Choroid plexus epithelial cell (primary cell): ENCODE measurements around the gene NVL.

Experiments used
- DNase-seq: peaks from one replicate; pipeline ENCODE4 v3.0.0-alpha.2; 2010; ENCODE audit warnings: low read depth
- H3K4me3 ChIP-seq: 2 replicates; pipeline ENCODE4 v1.5.1; 2011; ENCODE audit warnings: low read depth, mild to moderate bottlenecking, control low read depth, low read length, moderate library complexity
- TF ChIP-seq, protein P1 (sequence below): conservative IDR thresholded peaks from 2 replicates; pipeline ENCODE4 v1.5.1; 2011; ENCODE audit warnings: low read depth, mild to moderate bottlenecking, control low read depth, inconsistent platforms, low read length, moderate library complexity

NVL gene

DNA sequence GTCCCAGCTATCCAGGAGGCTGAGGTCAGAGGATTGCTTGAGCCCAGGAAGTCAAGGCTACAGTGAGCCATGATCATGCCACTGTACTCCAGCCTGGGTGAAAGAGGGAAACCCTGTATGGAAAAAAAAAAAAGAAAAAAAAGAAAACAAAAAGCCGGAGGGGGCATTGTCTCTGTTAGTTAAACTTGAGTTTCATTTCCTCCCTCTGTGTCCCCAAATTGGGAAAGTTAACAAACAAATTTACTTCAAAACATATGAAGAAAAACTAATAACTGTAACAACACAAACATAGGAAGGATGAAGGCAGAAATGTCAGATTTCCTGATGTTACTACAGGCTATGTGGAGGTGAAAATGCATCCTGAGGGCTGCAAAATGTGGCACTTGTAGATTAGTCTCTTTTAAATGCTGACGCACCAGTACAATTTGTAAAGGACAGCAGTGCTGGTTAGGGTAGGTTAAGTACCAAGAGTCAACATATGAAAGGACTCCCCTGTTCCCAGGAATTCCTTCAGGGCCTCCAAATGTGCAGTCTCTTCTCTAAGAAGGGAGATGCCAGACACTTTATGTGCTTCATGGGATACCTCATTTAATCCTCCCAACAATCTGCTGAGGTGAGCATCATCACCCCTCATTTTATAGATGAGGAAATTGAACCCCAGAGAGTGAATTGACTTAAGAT lies 94.0 kb downstream of the NVL start:
- no peak overlapping the region for H3K4me3 ChIP-seq
- DNase-seq, result no peak
- TF ChIP-seq, protein P1, sequence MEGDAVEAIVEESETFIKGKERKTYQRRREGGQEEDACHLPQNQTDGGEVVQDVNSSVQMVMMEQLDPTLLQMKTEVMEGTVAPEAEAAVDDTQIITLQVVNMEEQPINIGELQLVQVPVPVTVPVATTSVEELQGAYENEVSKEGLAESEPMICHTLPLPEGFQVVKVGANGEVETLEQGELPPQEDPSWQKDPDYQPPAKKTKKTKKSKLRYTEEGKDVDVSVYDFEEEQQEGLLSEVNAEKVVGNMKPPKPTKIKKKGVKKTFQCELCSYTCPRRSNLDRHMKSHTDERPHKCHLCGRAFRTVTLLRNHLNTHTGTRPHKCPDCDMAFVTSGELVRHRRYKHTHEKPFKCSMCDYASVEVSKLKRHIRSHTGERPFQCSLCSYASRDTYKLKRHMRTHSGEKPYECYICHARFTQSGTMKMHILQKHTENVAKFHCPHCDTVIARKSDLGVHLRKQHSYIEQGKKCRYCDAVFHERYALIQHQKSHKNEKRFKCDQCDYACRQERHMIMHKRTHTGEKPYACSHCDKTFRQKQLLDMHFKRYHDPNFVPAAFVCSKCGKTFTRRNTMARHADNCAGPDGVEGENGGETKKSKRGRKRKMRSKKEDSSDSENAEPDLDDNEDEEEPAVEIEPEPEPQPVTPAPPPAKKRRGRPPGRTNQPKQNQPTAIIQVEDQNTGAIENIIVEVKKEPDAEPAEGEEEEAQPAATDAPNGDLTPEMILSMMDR, result no peak

DNA sequence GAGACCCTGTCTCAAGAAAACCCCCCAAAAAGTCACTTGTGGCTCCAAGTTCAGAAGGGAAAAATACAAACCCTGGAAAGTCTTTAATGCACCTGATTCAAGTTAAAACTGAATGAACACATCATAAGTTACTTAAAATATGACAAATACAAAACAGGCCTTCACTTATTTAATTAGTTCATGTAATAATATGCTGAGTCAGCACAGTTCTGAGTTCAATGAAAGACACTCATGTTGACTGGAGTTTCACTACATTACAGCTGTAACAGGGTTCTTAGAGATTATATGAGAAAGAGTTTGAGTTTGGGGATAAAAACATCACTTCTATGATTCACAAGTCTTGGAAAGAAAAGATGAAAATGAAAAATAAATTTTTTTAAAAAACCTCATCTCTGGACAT lies 96.0 kb downstream of the NVL start:
- TF ChIP-seq, protein P1, result no peak
- no peak for DNase-seq
- no peak overlapping the region for H3K4me3 ChIP-seq

DNA sequence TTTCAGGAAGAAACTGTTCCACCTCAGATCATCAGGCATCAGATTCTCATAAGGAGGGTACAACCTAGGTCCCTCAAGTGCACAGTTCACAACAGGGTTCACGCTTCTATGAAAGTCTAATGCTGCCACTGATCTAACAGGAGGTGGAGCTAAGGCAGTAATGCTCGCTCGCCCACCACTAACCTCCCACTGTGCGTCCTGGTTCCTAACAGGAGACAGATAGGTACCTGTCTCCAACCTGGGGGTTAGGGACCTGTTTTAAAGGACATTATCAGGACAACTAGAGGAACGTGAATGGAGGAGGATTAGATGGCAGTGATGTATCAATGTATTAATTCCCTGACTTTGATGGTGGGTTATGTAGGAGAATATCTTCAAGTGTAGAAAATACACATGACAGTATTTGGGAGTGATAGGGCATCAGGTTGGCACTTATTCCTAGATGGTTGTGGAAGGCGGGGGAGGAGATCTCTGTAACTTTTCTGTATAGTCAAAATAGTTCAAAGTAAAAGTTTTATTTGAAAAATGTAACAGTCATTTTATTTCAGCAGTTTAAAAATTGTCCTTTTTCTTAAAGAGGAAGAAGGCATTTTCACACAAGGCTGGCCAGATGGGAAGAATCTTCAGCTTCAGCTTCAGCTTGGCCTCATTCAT lies 103.0 kb downstream of the NVL start:
- no peak overlapping the region for H3K4me3 ChIP-seq
- TF ChIP-seq, protein P1, result no peak

DNA sequence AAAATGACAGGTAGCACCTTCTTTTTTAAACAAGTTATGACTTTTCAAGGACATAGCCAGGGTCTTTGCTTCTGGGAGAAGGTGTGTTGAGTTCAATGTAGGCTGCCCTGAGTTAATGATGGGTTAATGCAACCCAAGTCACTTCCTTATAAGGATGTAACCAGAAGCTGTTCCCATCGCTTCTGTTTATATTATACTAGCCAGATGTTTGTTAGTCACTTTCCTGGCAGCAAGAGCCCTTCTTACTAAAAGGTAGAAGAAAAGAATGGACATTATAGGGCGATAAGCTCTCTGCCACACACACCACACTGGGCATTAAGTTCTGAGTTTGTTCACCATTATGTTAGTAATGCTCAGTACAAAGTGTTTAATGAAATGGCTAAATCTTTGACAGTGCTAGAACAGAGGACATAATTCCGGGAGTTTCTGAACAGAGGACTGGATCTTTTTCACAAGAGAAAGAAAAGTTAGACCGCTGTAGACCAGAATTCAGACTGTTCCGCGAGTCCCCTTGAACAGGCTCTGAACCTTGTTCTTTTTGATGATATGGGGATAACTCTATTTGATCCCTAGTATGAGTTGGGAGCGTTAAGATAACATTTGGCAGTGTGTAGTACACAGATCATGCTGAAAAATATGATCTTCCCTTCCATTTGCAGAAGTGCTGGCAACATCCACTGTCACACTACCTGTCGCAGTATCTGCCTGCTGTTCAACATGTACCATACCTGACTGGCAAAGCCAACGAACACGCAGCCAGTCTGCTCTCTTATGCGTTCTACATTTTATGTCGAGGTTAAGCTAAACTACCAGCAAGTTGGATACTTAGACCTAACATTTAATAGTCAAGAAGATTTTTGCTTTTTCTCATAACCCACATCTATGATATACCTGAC lies 105.9 kb downstream of the NVL start:
- no peak overlapping the region for H3K4me3 ChIP-seq
- TF ChIP-seq, protein P1, result no peak
- peak; percentile 91 for DNase-seq

More for the DNA sequence above, 103.0 kb downstream of the NVL start:
- DNase-seq, result no peak

DNA sequence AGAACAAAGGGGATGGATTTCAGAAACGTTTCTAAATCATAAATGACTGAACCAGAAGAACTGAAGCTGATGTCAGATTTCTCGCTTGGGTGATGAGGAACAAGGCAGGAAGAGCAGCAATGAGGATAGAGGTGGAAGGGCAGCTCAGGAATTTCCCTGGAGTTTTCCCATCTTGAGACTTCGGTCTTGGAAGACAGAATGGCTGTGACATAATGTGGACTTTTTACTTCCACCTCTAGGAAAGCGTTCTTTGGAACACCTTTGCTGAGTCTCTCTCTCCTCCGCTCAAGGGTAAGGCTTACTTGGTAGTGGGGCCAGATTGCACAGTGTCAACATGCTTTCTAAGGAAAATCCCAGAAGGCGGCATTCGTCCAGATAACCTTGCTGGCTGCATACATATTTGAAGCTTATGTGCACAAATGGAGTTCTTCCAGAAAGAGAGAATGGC lies 110.3 kb downstream of the NVL start:
- no peak for DNase-seq
- no peak overlapping the region for H3K4me3 ChIP-seq
- TF ChIP-seq, protein P1, result no peak

DNA sequence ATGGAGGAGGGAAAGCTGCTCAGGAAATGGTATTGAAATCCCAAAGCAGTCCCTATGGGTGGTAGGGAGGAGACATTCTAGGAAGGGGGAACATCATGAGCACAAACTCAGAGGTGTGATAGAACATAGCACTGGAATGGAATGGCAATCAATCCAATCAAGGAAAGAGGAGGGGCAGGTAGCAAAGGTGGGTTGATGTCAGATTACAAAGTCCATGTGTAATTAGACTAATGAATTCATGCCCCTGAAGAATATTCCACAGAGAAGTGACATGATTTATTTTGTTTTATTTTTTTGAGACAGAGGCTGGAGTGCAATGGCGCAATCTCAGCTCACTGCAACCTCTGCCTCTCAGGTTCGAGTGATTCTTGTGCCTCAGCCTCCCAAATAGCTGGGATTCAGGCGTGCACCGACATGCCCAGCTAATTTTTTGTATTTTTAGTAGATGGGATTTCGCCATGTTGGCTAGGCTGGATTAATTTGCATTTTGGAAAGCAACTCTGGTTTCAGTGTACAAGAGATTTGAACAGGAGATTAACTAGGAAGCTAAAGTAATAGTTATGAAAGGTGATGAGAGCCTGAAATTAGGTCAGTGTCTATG lies 110.9 kb downstream of the NVL start:
- no peak overlapping the region for H3K4me3 ChIP-seq
- TF ChIP-seq, protein P1, result no peak
- no peak for DNase-seq
